ENCODE results near the gene HNRNPLL.

HNRNPLL gene

GRCh38 chr2:38529208-38529607, 73.5 kb downstream of the HNRNPLL start:
- no peaks in the 10 kb centered on the region for H3K9me3 Mint-ChIP-seq
- peaks cover 2% of the 10 kb centered on the region for H3K4me1 Mint-ChIP-seq (ENCODE audit: low read depth)
- H3K36me3 Mint-ChIP-seq (ENCODE audit: low read depth) = no peaks in the 10 kb centered on the region
- no peak overlapping the region for H3K27ac Mint-ChIP-seq
- DNase-seq (ENCODE audit: low spot score) = no peak
- H3K27me3 Mint-ChIP-seq (ENCODE audit: low read depth) = peaks cover 43% of the 10 kb centered on the region
- H3K4me3 Mint-ChIP-seq = no peak overlapping the region

- peak overlapping the region; percentile 46 for H3K4me3 Mint-ChIP-seq
- no peak for DNase-seq (ENCODE audit: low spot score)
- H3K27ac Mint-ChIP-seq = no peak overlapping the region
- H3K4me1 Mint-ChIP-seq (ENCODE audit: low read depth) = peaks cover 2% of the 10 kb centered on the region
- no peaks in the 10 kb centered on the region for H3K36me3 Mint-ChIP-seq (ENCODE audit: low read depth)
- H3K27me3 Mint-ChIP-seq (ENCODE audit: low read depth) = peaks cover 37% of the 10 kb centered on the region
- H3K9me3 Mint-ChIP-seq = no peaks in the 10 kb centered on the region
Measured at GRCh38 chr2:38528534-38528933, 74.2 kb downstream of the HNRNPLL start.

- Mint-ChIP-seq H3K9me3 (no peaks in the 10 kb centered on the region), H3K4me1 (ENCODE audit: low read depth) (peaks cover 2% of the 10 kb centered on the region), H3K27me3 (ENCODE audit: low read depth) (peaks cover 32% of the 10 kb centered on the region), H3K27ac (no peak overlapping the region), H3K36me3 (ENCODE audit: low read depth) (no peaks in the 10 kb centered on the region), H3K4me3 (peak overlapping the region; percentile 40)
- DNase-seq (ENCODE audit: low spot score) = peak; percentile 62
Measured at GRCh38 chr2:38528008-38528442, 74.7 kb downstream of the HNRNPLL start.

GRCh38 chr2:38527338-38528007, 75.3 kb downstream of the HNRNPLL start:
- Mint-ChIP-seq H3K27me3 (ENCODE audit: low read depth) (peaks cover 31% of the 10 kb centered on the region), H3K4me1 (ENCODE audit: low read depth) (peaks cover 2% of the 10 kb centered on the region), H3K9me3 (no peaks in the 10 kb centered on the region), H3K36me3 (ENCODE audit: low read depth) (no peaks in the 10 kb centered on the region), H3K27ac (no peak overlapping the region), H3K4me3 (no peak overlapping the region)
- DNase-seq (ENCODE audit: low spot score) = no peak

- Mint-ChIP-seq H3K4me3 (no peak overlapping the region), H3K9me3 (no peaks in the 10 kb centered on the region), H3K4me1 (ENCODE audit: low read depth) (peaks cover 2% of the 10 kb centered on the region), H3K27ac (no peak overlapping the region), H3K36me3 (ENCODE audit: low read depth) (no peaks in the 10 kb centered on the region), H3K27me3 (ENCODE audit: low read depth) (peaks cover 29% of the 10 kb centered on the region)
- no peak for DNase-seq (ENCODE audit: low spot score)
Measured at GRCh38 chr2:38526195-38526594, 76.5 kb downstream of the HNRNPLL start.

- H3K27ac Mint-ChIP-seq = no peak overlapping the region
- H3K4me3 Mint-ChIP-seq = no peak overlapping the region
- no peaks in the 10 kb centered on the region for H3K36me3 Mint-ChIP-seq (ENCODE audit: low read depth)
- DNase-seq (ENCODE audit: low spot score) = no peak
- no peaks in the 10 kb centered on the region for H3K9me3 Mint-ChIP-seq
- H3K4me1 Mint-ChIP-seq (ENCODE audit: low read depth) = peaks cover 2% of the 10 kb centered on the region
- peaks cover 33% of the 10 kb centered on the region for H3K27me3 Mint-ChIP-seq (ENCODE audit: low read depth)
Measured at GRCh38 chr2:38524580-38524979, 78.1 kb downstream of the HNRNPLL start.

GRCh38 chr2:38523728-38524437, 78.8 kb downstream of the HNRNPLL start:
- Mint-ChIP-seq H3K4me3 (no peak overlapping the region), H3K27me3 (ENCODE audit: low read depth) (peaks cover 29% of the 10 kb centered on the region)
- no peak for DNase-seq (ENCODE audit: low spot score)

GRCh38 chr2:38522754-38523349, 79.9 kb downstream of the HNRNPLL start:
- no peaks in the 10 kb centered on the region for H3K4me1 Mint-ChIP-seq (ENCODE audit: low read depth)
- no peak overlapping the region for H3K4me3 Mint-ChIP-seq
- no peaks in the 10 kb centered on the region for H3K9me3 Mint-ChIP-seq
- no peaks in the 10 kb centered on the region for H3K36me3 Mint-ChIP-seq (ENCODE audit: low read depth)
- peaks cover 30% of the 10 kb centered on the region for H3K27me3 Mint-ChIP-seq (ENCODE audit: low read depth)
- no peak overlapping the region for H3K27ac Mint-ChIP-seq
- no peak for DNase-seq (ENCODE audit: low spot score)

More at GRCh38 chr2:38523728-38524437, 78.8 kb downstream of the HNRNPLL start:
- Mint-ChIP-seq H3K36me3 (ENCODE audit: low read depth) (no peaks in the 10 kb centered on the region), H3K9me3 (no peaks in the 10 kb centered on the region), H3K4me1 (ENCODE audit: low read depth) (peaks cover 2% of the 10 kb centered on the region), H3K27ac (no peak overlapping the region)

- no peak overlapping the region for H3K4me3 Mint-ChIP-seq
- H3K9me3 Mint-ChIP-seq = no peaks in the 10 kb centered on the region
- peaks cover 22% of the 10 kb centered on the region for H3K27me3 Mint-ChIP-seq (ENCODE audit: low read depth)
- H3K27ac Mint-ChIP-seq = no peak overlapping the region
- DNase-seq (ENCODE audit: low spot score) = no peak
- H3K36me3 Mint-ChIP-seq (ENCODE audit: low read depth) = no peaks in the 10 kb centered on the region
- no peaks in the 10 kb centered on the region for H3K4me1 Mint-ChIP-seq (ENCODE audit: low read depth)
Measured at GRCh38 chr2:38521835-38522234, 80.9 kb downstream of the HNRNPLL start.

- H3K9me3 Mint-ChIP-seq = no peaks in the 10 kb centered on the region
- H3K4me1 Mint-ChIP-seq (ENCODE audit: low read depth) = no peaks in the 10 kb centered on the region
- peaks cover 14% of the 10 kb centered on the region for H3K27me3 Mint-ChIP-seq (ENCODE audit: low read depth)
- no peaks in the 10 kb centered on the region for H3K36me3 Mint-ChIP-seq (ENCODE audit: low read depth)
- no peak for DNase-seq (ENCODE audit: low spot score)
- no peak overlapping the region for H3K27ac Mint-ChIP-seq
- H3K4me3 Mint-ChIP-seq = no peak overlapping the region
Measured at GRCh38 chr2:38517284-38517683, 85.4 kb downstream of the HNRNPLL start.

GRCh38 chr2:38516526-38516925, 86.2 kb downstream of the HNRNPLL start:
- no peak overlapping the region for H3K4me3 Mint-ChIP-seq
- DNase-seq (ENCODE audit: low spot score) = no peak
- H3K4me1 Mint-ChIP-seq (ENCODE audit: low read depth) = no peaks in the 10 kb centered on the region
- no peaks in the 10 kb centered on the region for H3K9me3 Mint-ChIP-seq
- H3K36me3 Mint-ChIP-seq (ENCODE audit: low read depth) = no peaks in the 10 kb centered on the region
- H3K27me3 Mint-ChIP-seq (ENCODE audit: low read depth) = peaks cover 14% of the 10 kb centered on the region
- H3K27ac Mint-ChIP-seq = no peak overlapping the region

- Mint-ChIP-seq H3K4me1 (ENCODE audit: low read depth) (no peaks in the 10 kb centered on the region), H3K4me3 (no peak overlapping the region), H3K27ac (no peak overlapping the region), H3K27me3 (ENCODE audit: low read depth) (peaks cover 14% of the 10 kb centered on the region), H3K36me3 (ENCODE audit: low read depth) (no peaks in the 10 kb centered on the region), H3K9me3 (no peaks in the 10 kb centered on the region)
- DNase-seq (ENCODE audit: low spot score) = no peak
Measured at GRCh38 chr2:38516122-38516521, 86.6 kb downstream of the HNRNPLL start.

- Mint-ChIP-seq H3K27me3 (ENCODE audit: low read depth) (peaks cover 14% of the 10 kb centered on the region), H3K4me1 (ENCODE audit: low read depth) (no peaks in the 10 kb centered on the region), H3K4me3 (no peak overlapping the region), H3K36me3 (ENCODE audit: low read depth) (no peaks in the 10 kb centered on the region), H3K9me3 (no peaks in the 10 kb centered on the region), H3K27ac (no peak overlapping the region)
- DNase-seq (ENCODE audit: low spot score) = no peak
Measured at GRCh38 chr2:38515155-38516074, 87.3 kb downstream of the HNRNPLL start.
